Gastroesophageal sphincter (tissue), 4 donors: ENCODE results near the gene KCNIP4. TPM values are rescaled to one million over a fixed set of nuclear protein-coding genes. Genes with fewer than 3 reads are reported as not detected.

ENCODE experiments used
- ATAC-seq: fragments of 150-250 bp; one replicate; pipeline ENCODE4 v1.9.1; 2016; ENCODE audit warnings: mild to moderate bottlenecking, moderate library complexity
- H3K27ac ChIP-seq, 4 donors: fragments of 200-600 bp; sonication (generic) in 3 of 4; 1 replicate in 3 of 4; 2 replicates in 1 of 4; pipeline ENCODE4 v1.5.1; 2016 to 2019
- H3K27me3 ChIP-seq: fragments of 200-600 bp; sonication (generic); one replicate; pipeline ENCODE4 v1.5.1; 2019
- H3K36me3 ChIP-seq, 2 donors: fragments of 200-600 bp; sonication (generic); one replicate each; pipeline ENCODE4 v1.5.1; 2019; ENCODE audit warnings: control low read depth in 1 of 2
- H3K4me1 ChIP-seq, 3 donors: fragments of 200-600 bp; sonication (generic); 1 replicate in 2 of 3; 2 replicates in 1 of 3; pipeline ENCODE4 v1.5.1; 2016 to 2019; ENCODE audit warnings: control low read depth in 2 of 3
- H3K4me3 ChIP-seq, 2 donors: fragments of 200-600 bp; sonication (generic); one replicate each; pipeline ENCODE4 v1.5.1; 2019; ENCODE audit warnings: mild to moderate bottlenecking in 1 of 2, moderate library complexity in 1 of 2
- H3K9me3 ChIP-seq, 3 donors: fragments of 200-600 bp; sonication (generic); one replicate each; pipeline ENCODE4 v1.5.1; 2017 to 2019; ENCODE audit warnings: control low read depth in 2 of 3
- EP300 ChIP-seq: sonication (generic); formaldehyde crosslinking; IDR thresholded peaks from one replicate; pipeline ENCODE4 v1.6.1; 2017; ENCODE audit warnings: antibody characterized with exemption, mild to moderate bottlenecking
- POLR2A ChIP-seq, 2 donors: fragments of 450-650 bp; IDR thresholded peaks; one replicate each; pipeline ENCODE4 v1.6.1; 2017; ENCODE audit warnings: antibody characterized with exemption in 2 of 2, mild to moderate bottlenecking in 2 of 2, moderate library complexity in 1 of 2
- POLR2AphosphoS5 ChIP-seq: sonication (generic); formaldehyde crosslinking; IDR thresholded peaks from one replicate; pipeline ENCODE4 v1.6.1; 2017; ENCODE audit warnings: antibody characterized with exemption
- WGBS, 2 donors: methylation state at CpG; one replicate each; pipeline ENCODE4 v1.1.5; 2018; ENCODE audit warnings: low coverage in 1 of 2; 5-methylcytosine and 5-hydroxymethylcytosine counted together
- total RNA-seq, 4 donors: library from RNA; depleted of rRNA; stranded (reverse); fragments of >200 nt; gene quantifications; one replicate each; pipeline ENCODE4 v1.1.0, GENCODE V29; 2016
- TF ChIP-seq, protein P1 (sequence below), 4 experiments: fragments of 200-600 bp in 2 of 4; fragments of 450-650 bp in 2 of 4; sonication (generic) in 1 of 4; IDR thresholded peaks; one replicate each; pipeline ENCODE4 v1.5.1; 2017 to 2019; ENCODE audit warnings: antibody characterized with exemption in 4 of 4, mild to moderate bottlenecking in 2 of 4, moderate library complexity in 2 of 4

KCNIP4 gene
- total RNA-seq, 4 donors from 2014 or later, result 0.23 to 0.59 (median 0.54) TPM; not detected in 1

- Histone ChIP-seq H3K9me3 (no peaks in the 10 kb centered on the region), H3K27me3 (no peaks in the 10 kb centered on the region), H3K4me1 (no peaks in the 10 kb centered on the region), H3K36me3 (no peaks in the 10 kb centered on the region), H3K27ac (no peak overlapping the region), H3K4me3 (no peak overlapping the region)
- TF ChIP-seq POLR2AphosphoS5, result no peak
- no peak for TF ChIP-seq EP300
- no peak for TF ChIP-seq POLR2A (IDR thresholded peaks at IDR 0.05)
- TF ChIP-seq, protein P1, sequence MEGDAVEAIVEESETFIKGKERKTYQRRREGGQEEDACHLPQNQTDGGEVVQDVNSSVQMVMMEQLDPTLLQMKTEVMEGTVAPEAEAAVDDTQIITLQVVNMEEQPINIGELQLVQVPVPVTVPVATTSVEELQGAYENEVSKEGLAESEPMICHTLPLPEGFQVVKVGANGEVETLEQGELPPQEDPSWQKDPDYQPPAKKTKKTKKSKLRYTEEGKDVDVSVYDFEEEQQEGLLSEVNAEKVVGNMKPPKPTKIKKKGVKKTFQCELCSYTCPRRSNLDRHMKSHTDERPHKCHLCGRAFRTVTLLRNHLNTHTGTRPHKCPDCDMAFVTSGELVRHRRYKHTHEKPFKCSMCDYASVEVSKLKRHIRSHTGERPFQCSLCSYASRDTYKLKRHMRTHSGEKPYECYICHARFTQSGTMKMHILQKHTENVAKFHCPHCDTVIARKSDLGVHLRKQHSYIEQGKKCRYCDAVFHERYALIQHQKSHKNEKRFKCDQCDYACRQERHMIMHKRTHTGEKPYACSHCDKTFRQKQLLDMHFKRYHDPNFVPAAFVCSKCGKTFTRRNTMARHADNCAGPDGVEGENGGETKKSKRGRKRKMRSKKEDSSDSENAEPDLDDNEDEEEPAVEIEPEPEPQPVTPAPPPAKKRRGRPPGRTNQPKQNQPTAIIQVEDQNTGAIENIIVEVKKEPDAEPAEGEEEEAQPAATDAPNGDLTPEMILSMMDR (IDR thresholded peaks at IDR 0.05), result no peak
- no peak for ATAC-seq
- no CpG with 5 or more reads among the region's 3 CpGs for WGBS, 2 donors
Measured at GRCh38 chr4:21806991-21807390, 141.6 kb downstream of the KCNIP4 start.

DNA sequence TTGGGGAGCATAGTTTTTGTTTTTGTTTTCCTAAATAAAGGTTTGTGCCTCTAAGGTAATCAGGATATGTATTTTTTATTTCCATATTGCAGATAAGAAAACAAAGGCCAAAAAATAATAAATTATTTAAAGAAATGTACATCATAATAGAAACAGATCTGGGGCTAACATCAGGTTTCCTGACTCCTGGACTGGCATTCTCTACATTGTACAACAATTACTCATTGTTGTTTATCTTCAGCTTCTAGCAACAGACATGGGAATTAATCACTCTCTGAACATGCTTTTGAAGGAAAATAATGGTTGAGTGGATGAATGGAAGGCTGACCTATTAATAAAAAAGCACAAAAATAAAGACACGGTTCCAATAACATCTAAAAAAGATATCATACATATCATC is 146.2 kb downstream of the KCNIP4 start:
- no peak for TF ChIP-seq POLR2A (IDR thresholded peaks at IDR 0.05)
- no peak for TF ChIP-seq POLR2AphosphoS5
- no peak for TF ChIP-seq EP300
- TF ChIP-seq, protein P1 (IDR thresholded peaks at IDR 0.05), result no peak
- H3K36me3 ChIP-seq, result no peaks in the 10 kb centered on the region
- no peaks in the 10 kb centered on the region for H3K4me1 ChIP-seq
- no peak overlapping the region for H3K4me3 ChIP-seq
- no peaks in the 10 kb centered on the region for H3K9me3 ChIP-seq
- 0 to 41% methylated on average over 1 of the region's 1 CpG for WGBS, 2 donors
- ATAC-seq, result no peak
- H3K27me3 ChIP-seq, result no peaks in the 10 kb centered on the region
- no peak overlapping the region for H3K27ac ChIP-seq

GRCh38 chr4:21801661-21802385 is 146.7 kb downstream of the KCNIP4 start:
- ATAC-seq, result no peak
- Histone ChIP-seq H3K4me1 (no peaks in the 10 kb centered on the region), H3K27ac (no peak overlapping the region), H3K27me3 (no peaks in the 10 kb centered on the region), H3K4me3 (no peak overlapping the region), H3K36me3 (no peaks in the 10 kb centered on the region), H3K9me3 (no peaks in the 10 kb centered on the region)
- no peak for TF ChIP-seq POLR2AphosphoS5
- TF ChIP-seq EP300, result no peak
- TF ChIP-seq POLR2A (IDR thresholded peaks at IDR 0.05), result no peak
- TF ChIP-seq, protein P1 (IDR thresholded peaks at IDR 0.05), result no peak
- 89 to 94% methylated on average over 2 to 5 of the region's 5 CpGs for WGBS, 2 donors

GRCh38 chr4:21795091-21795490 is 153.5 kb downstream of the KCNIP4 start:
- Histone ChIP-seq H3K36me3 (no peaks in the 10 kb centered on the region), H3K4me1 (no peaks in the 10 kb centered on the region), H3K27ac (no peak overlapping the region), H3K27me3 (no peaks in the 10 kb centered on the region), H3K9me3 (no peaks in the 10 kb centered on the region), H3K4me3 (no peak overlapping the region)
- WGBS, 2 donors, result 75 to 77% methylated on average over 8 to 9 of the region's 9 CpGs
- TF ChIP-seq POLR2A (IDR thresholded peaks at IDR 0.05) (no peak), EP300 (no peak), POLR2AphosphoS5 (no peak)
- TF ChIP-seq, protein P1 (IDR thresholded peaks at IDR 0.05), result no peak
- no peak for ATAC-seq

- H3K36me3 ChIP-seq, result no peaks in the 10 kb centered on the region
- H3K4me1 ChIP-seq, result no peaks in the 10 kb centered on the region
- TF ChIP-seq, protein P1 (IDR thresholded peaks at IDR 0.05), result no peak
- TF ChIP-seq POLR2AphosphoS5, result no peak
- no peak for TF ChIP-seq EP300
- no peak for TF ChIP-seq POLR2A (IDR thresholded peaks at IDR 0.05)
- no peak overlapping the region for H3K4me3 ChIP-seq
- no peaks in the 10 kb centered on the region for H3K9me3 ChIP-seq
- H3K27me3 ChIP-seq, result no peaks in the 10 kb centered on the region
- H3K27ac ChIP-seq, result no peak overlapping the region
- no peak for ATAC-seq
Measured at GRCh38 chr4:21792736-21793135, 155.8 kb downstream of the KCNIP4 start.
